ENCODE data around the gene NTNG2.

NTNG2 gene

GRCh38 chr9:132201780-132202703, 40.2 kb downstream of the NTNG2 start:
- no peak for DNase-seq (ENCODE audit: low spot score)

- DNase-seq (ENCODE audit: low spot score): no peak
These were observed 43.0 kb downstream of the NTNG2 start for GRCh38 chr9:132204883-132205282.

- no peak for DNase-seq (ENCODE audit: low spot score)
These were observed 45.4 kb downstream of the NTNG2 start for GRCh38 chr9:132207215-132207614.

DNA sequence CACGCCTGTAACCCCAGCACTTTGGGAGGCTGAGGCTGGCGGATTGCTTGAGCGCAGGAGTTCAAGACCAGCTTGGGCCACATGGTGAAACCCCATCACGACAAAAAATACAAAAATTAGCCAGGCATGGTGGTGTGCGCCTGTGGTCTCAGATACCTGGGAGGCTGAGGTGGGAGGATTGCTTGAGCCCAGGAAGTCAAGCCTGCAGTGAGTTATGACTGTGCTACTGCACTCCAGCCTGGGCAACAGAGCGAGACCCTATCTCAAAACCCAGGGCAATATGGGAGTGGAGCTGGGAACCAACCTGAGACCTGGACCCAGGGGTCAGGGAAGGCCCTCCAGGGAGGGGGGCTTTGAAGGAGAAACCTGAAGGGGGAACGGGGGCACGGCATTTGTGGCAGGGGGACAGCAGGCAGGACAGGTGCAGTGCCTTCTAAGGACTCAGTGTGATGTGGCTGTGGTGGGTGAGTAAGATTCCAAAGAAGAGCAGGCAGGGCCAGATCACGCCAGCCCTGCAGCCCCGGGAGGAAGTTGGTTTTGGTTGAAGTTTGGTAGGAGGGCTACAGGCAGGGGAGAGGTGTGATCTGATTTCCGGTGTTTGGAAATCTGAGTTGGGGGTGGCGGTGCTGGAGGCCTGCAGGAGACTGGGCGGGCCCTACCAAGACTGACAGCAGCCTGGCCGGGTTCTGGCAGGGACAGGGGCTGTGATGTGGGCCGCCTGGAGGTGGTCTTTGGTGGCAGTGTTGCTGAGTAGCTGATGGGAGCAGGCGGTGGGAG, 46.2 kb downstream of the NTNG2 start:
- DNase-seq (ENCODE audit: low spot score): no peak

DNA sequence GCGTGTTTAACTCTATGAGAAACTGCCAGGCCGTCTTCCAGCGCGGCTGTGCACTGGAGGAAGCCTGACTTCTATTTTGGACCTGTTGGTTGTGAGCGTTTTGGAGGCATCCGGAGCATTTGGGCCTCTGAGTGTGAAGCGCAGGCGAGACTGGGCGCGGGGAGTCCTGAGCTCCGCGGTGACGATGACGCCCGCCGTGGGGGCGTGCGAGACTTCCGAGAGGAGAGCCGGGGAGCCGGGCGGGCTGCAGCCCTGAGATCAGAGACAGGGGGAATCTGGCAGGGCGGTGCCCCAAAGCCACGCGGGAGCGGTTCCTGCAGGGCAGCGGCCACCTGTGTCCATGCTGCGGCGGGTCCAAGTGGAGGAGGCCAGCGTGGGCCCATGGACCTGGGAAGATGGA, 47.4 kb downstream of the NTNG2 start:
- DNase-seq (ENCODE audit: low spot score): no peak

DNA sequence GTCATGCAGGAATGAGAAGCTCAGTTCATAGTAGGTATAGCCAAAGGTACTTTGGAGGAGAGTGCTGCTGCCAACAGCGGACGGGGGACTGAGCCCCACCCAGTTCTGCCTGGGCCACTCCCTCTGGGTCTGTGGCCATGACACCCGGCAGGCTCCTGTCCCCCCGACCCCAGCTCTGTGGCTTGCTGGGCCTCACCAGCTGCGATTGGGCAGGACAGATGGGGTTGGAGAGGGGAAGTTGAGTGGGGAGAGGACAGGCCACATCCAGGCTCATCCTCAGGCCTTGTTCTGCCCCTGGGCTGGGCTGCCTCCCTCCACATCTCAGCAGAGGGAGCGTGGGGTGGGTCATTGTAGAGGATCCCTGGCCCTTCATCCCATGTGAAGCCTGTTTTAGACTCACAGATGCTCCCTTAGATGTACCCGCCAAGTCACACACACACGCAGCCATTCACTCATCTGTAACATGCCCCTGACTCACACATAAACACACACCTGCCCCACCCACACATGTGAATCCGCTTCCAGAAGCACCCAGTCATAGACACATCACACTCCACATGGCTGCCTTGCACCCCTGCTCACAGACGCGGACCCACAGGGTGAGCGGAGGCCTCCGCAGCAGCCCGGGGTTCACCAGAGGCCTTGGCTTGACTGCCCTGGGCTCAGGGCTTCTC, 48.8 kb downstream of the NTNG2 start:
- no peak for DNase-seq (ENCODE audit: low spot score)

DNA sequence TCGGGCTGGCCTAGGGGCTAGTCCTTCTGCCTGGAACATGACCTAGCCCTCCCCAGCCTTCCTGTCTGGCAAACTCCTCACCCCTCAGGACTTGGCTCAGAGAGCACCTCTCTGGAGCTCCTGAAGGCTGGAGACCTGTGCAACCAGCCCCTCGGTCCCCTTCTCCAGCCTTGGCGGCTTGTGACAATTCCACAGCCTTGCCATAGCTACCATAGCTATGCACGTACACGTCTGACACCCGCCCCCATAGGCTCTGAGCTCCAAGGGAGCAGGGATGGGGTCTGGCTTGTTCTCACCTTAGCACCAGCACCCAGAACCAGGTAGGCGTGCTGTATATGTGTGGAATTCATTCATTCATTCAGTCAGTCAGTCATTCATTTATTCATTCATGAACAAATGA, 49.7 kb downstream of the NTNG2 start:
- no peak for DNase-seq (ENCODE audit: low spot score)

DNA sequence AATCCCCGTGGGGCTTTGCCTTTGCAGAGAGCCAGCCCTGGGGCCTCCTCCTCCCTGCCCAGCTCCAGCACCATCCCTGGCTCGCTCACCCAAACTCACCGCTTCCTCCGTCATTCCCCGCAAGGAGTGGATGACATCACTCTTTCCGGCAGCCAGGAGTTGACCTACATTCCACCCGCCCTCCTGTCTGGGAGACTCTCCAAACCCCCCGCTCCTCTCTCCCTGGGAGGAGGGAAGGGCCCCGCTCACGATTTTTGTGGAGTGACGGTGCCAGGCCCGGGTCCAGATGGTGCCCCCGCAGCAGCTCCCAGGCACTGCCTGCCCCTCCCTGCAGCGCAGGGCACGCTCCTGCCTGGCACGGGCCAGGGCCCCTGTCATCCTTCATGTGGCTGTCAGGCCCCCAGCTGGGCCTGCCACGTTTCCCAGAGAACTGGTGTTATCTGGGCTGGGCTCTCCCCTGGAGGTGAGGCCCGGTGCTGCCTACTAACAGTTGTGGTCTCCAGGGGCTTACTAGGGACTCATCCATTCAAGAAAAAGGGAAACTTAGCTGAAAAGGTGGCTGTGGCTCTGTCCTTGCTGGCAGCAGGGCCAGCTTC, 52.3 kb downstream of the NTNG2 start:
- DNase-seq (ENCODE audit: low spot score): no peak

- no peak for DNase-seq (ENCODE audit: low spot score)
These were observed 55.2 kb downstream of the NTNG2 start for GRCh38 chr9:132216861-132217619.

GRCh38 chr9:132218208-132218607, 56.4 kb downstream of the NTNG2 start:
- DNase-seq (ENCODE audit: low spot score): no peak

- no peak for DNase-seq (ENCODE audit: low spot score)
These were observed 60.1 kb downstream of the NTNG2 start for GRCh38 chr9:132221941-132222340.

- DNase-seq (ENCODE audit: low spot score): no peak
These were observed 62.8 kb downstream of the NTNG2 start for GRCh38 chr9:132224645-132225044.

- no peak for DNase-seq (ENCODE audit: low spot score)
These were observed 64.9 kb downstream of the NTNG2 start for GRCh38 chr9:132226571-132227430.

DNA sequence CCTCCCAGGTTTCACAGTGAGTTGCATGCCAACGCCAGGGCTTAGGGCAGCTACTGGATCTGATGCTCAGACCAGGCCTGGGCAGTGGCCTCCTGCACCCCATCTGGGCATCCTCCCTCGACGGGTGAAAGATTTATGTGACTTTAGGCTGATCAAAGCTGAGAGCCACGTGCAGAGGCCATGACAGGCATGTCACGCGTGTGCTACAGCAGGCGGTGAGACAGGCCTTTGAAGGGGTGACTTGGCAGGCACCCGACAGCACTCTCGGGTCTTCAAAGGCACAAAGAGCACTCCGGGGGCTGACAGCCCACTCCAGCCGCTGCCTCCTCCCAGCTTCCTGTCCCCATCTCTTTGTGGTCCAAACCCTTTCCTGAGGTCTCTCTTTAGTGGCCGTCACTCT, 66.2 kb downstream of the NTNG2 start:
- DNase-seq (ENCODE audit: low spot score): no peak

DNA sequence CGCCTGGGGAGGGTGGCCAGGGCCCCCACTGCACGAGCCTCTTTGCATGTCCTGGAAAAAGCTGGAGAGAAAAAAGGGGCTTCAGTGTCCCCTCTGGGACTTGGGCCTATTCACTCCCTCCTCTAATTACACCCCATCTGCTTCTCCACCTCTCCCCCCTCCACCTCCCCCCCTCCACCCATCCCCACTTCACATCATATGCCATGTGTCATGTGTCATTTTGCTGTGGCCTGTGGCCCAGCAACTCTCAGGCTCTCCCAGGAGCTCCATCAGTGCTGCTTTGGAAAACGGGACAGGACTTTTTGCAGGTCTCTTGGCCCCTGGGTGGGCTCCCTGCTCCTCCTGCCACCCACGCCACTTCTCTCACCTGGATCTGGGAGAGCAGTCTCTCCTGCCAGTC, 68.7 kb downstream of the NTNG2 start:
- no peak for DNase-seq (ENCODE audit: low spot score)

DNA sequence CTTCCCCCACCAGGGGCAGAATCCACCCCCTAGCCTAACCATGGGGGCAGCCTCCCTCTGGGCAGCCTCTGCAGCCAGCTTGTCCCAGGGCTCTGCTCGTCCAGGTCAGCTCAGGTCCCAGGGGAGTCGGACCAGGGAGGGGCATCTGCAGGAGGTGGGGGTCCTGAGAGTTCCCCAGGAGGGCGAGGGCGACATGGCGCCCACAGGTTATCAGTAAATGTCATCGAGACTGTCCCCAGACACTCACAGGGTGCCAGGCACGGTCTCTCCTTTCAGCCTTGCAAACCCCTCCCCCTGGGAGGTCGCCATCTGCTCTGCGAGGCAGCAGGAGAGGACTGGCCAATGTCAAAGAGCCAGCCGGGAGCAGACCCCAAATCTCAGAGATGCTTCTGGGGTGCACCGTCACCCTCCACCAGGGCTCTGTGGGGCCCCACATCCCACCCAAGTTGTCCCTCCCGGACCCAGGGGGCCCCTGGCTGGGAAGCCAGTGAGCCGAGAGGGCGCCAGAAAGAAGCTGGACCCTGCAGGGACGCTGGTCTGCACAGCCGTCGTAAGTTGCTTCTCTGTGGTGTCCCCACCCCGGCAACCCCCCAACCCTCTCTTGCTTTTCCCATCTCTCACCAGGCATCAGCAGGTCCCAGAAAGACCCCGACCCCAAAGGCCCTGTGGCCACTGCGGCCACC, 69.3 kb downstream of the NTNG2 start:
- DNase-seq (ENCODE audit: low spot score): no peak

DNA sequence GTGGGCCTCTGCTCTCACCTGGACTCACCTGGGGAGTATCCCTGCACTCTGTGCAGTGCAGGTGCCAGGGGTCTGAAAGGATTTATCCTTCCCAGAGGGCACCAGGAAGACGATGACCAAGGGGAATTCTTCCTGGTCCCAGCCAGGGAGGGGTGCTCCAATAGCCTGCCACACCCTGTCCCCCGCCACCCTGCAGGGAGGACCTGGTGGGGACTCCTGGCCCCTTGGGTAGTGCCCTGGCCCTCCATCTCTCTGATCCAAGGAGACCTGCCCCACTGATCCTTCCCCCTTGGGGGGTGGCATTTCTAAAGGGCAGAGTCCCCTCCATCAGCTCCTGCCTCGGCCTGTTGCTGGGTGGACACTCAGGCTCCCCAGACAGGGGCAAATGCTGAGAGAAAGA, 70.7 kb downstream of the NTNG2 start:
- DNase-seq (ENCODE audit: low spot score): no peak

DNA sequence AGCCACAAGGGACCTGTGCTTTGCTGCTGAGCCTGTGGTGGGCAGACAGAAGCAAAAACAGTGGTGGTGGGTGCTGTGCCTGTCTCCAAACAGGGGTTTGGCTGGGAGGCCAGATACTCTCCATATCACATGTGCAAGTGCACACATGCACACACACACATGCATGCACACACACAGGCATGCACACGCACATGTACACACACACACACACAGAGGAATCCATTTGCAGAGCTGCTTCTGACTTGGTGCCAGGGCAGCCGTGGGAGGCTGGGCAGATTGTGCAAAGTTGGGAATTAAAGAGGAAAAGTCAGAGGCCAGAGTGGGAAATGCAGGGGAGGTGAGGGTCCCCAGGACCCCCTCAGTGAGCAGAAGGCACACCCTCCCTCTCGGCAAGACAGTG, 71.3 kb downstream of the NTNG2 start:
- DNase-seq (ENCODE audit: low spot score): no peak

DNA sequence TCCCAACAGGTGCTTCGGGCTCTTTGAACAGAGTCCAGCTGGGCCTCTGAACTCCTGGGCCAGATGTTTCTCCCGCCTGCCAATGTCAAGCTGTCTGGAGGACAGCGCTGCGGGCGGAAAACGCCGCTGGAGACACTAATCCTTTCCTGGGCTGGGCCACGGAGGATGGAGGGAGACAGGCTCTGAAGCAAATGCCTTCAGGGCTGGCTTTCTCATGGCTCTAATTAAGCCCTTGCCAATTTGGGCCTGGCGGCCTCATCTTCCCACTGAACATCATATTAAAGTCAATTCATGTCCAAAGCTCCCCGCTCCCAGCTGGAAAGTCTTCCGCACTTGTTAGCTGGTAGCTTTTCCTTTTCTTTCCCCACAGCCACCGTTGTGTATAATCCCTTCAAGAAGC, 72.7 kb downstream of the NTNG2 start:
- DNase-seq (ENCODE audit: low spot score): no peak

DNA sequence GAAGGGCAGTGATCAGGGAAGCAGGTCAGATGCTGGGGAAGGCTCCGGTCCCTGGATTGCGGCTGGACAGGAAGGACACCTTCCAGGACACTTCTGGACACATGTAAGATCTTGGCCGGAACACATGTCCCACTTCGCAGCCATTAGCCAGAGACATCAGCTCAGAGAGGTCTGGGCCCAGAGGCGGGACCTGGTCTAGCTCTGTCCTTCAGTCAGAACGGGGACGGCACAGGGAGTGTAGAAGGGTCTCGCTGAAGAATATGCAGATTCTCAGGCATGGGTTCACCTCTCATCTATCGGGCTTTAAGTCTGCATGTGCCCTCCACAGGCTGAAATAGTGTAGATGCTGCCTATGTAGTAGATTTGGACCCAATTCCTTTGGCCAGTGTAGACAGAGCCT, 73.3 kb downstream of the NTNG2 start:
- no peak for DNase-seq (ENCODE audit: low spot score)
